Prostate gland (tissue), 2 donors: ENCODE results near the gene CTIF. TPM values are rescaled to one million over a fixed set of nuclear protein-coding genes. Genes with fewer than 3 reads are reported as not detected.

ENCODE experiments used
- DNase-seq: peaks from one replicate; pipeline ENCODE4 v3.0.0-alpha.2; 2019; ENCODE audit warnings: low spot score
- H3K27ac ChIP-seq, 2 donors: fragments of 200-600 bp; sonication (generic); 2 replicates each; pipeline ENCODE4 v1.5.1; 2017 to 2019
- H3K27me3 ChIP-seq: fragments of 200-600 bp; sonication (generic); replicated peaks from 2 replicates; pipeline ENCODE4 v1.5.1; 2019; ENCODE audit not compliant: insufficient read depth
- H3K36me3 ChIP-seq, 2 donors: fragments of 200-600 bp; sonication (generic); 1 replicate in 1 of 2; 2 replicates in 1 of 2; pipeline versions ENCODE4 v1.5.1 to v1.8.1; 2017 to 2019
- H3K4me1 ChIP-seq: fragments of 200-600 bp; sonication (generic); replicated peaks from 2 replicates; pipeline ENCODE4 v1.5.1; 2019
- H3K4me3 ChIP-seq, 2 donors: fragments of 200-600 bp; sonication (generic); 2 replicates each; pipeline ENCODE4 v1.5.1; 2017 to 2019
- H3K9me3 ChIP-seq: fragments of 200-600 bp; sonication (generic); 2 replicates; pipeline ENCODE4 v1.5.1; 2017
- CTCF ChIP-seq, 4 experiments: fragments of 200-600 bp in 2 of 4; fragments of 450-650 bp in 2 of 4; sonication (generic) in 2 of 4; IDR thresholded peaks; 1 replicate in 3 of 4; 2 replicates in 1 of 4; pipeline ENCODE4 v1.5.1; 2016 to 2019; ENCODE audit warnings: antibody characterized with exemption in 4 of 4, mild to moderate bottlenecking in 2 of 4, moderate library complexity in 2 of 4
- POLR2A ChIP-seq: fragments of 450-650 bp; IDR thresholded peaks from one replicate; pipeline ENCODE4 v1.6.1; 2016; ENCODE audit warnings: antibody characterized with exemption, mild to moderate bottlenecking
- POLR2AphosphoS5 ChIP-seq: sonication (generic); formaldehyde crosslinking; IDR thresholded peaks from one replicate; pipeline ENCODE4 v1.6.1; 2017; ENCODE audit warnings: antibody characterized with exemption
- WGBS: methylation state at CpG from one replicate; pipeline ENCODE4 v1.1.5; 2018; 5-methylcytosine and 5-hydroxymethylcytosine counted together
- intact Hi-C: fragments of 100-400 bp; cut with DNase I; formaldehyde crosslinking; loops from one replicate; pipeline ENCODE4 v1.14.2; 2022
- total RNA-seq, 2 donors: library from RNA; depleted of rRNA; stranded (reverse); fragments of >200 nt; gene quantifications; one replicate each; pipeline ENCODE4 v1.1.0, GENCODE V29; 2016

Gene CTIF
- total RNA-seq, 2 donors from 2014 or later: 8.1 to 57.9 TPM

DNA sequence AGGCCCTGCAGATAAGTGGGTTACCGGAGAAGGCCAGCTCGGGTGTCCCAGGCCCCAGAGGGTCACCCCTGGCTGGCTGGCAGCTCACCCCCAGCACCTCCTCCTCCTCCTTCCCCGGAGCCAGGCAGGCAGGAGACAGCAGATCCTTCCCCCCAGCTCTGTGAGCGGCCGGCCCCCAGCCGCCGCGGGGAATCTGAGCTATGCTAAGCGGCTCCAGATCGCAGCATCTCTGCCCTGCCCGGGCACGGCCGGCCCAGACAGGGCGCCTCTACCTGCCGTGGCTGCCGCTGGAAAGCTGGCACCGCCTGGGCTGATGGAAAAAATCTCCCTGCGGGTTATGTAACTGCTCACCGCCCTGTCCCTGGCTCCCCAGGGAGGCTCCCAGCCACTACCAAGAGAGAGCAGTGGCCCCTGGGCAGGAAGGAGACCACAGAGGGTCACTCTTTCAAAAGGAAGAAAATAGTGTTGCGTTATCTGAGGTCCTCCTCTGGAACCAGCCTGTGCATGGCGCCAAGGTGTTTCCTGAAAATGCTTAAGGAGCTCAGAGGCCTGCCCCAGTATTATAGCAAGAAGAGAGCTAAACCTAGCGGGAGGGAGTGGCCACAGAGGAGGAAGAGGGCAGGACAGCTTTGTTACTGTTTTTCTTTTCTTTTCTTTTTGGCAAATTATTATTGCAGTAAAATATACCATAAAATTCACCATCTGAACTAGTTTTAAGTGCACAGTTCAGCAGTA, 233.0 kb downstream of the CTIF start:
- no peaks in the 10 kb centered on the region for H3K4me1 ChIP-seq
- H3K27ac ChIP-seq: peak overlapping the region in 1 of 2 donors; percentile 25
- no peaks in the 10 kb centered on the region for H3K36me3 ChIP-seq
- no peaks in the 10 kb centered on the region for H3K9me3 ChIP-seq
- DNase-seq: peak; percentile 43
- TF ChIP-seq CTCF (IDR thresholded peaks at IDR 0.05) (peak in 1 of 4 experiments; percentile 13), POLR2A (no peak), POLR2AphosphoS5 (no peak)
- intact Hi-C loops: loop anchor here (10.0 kb wide), 1 partner anchor 403 kb away; no protein-coding TSS in a partner anchor
- H3K4me3 ChIP-seq: no peak overlapping the region
- no peaks in the 10 kb centered on the region for H3K27me3 ChIP-seq
- 31% methylated on average over 15 of the region's 22 CpGs for WGBS

DNA sequence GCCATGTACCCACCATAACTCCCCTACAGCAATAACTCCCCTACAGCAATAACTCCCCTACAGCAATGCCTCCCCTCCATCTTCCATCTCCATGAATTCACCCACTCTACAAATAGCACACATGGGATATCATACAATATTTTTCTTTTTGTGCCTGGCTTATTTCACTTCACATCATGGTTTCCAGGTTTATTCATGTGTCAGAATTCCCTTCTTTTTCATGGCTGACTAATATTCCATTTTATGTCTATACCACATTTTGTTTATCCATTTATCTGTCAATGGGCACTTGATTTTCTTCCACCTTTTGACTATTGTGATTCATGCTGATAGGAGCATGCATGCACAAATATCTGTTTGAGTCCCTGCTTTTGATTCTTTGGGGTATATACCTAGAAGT, 233.6 kb downstream of the CTIF start:
- Histone ChIP-seq H3K36me3 (no peaks in the 10 kb centered on the region), H3K27me3 (no peaks in the 10 kb centered on the region), H3K9me3 (no peaks in the 10 kb centered on the region), H3K4me3 (no peak overlapping the region), H3K27ac (no peak overlapping the region), H3K4me1 (no peaks in the 10 kb centered on the region)
- no peak for DNase-seq
- no peak for TF ChIP-seq CTCF (IDR thresholded peaks at IDR 0.05)
- TF ChIP-seq POLR2A: no peak
- TF ChIP-seq POLR2AphosphoS5: no peak
- intact Hi-C loops: loop anchor here (10.0 kb wide), 1 partner anchor 402 kb away; no protein-coding TSS in a partner anchor

DNA sequence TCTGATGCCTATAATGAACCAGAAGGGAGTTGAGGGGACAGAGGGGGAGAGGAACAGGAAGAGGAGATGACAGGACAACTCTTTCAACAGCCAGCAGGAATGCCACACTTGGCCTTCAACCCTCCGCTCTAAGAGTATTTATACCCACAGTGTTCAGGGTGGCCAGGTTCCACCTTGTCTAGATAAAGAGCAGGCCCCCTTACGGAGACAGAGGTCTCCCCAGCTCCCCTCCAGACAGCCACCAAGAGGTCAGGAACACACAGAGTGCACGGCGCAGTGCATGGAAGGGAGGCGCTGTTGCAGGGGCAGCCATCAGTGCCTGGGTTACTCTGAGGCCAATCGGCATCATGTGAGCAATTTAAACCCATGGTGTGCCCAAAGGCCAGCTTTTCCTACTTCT, 235.0 kb downstream of the CTIF start:
- Histone ChIP-seq H3K9me3 (no peaks in the 10 kb centered on the region), H3K4me1 (no peaks in the 10 kb centered on the region), H3K27ac (no peak overlapping the region), H3K36me3 (no peaks in the 10 kb centered on the region), H3K27me3 (no peaks in the 10 kb centered on the region), H3K4me3 (no peak overlapping the region)
- intact Hi-C loops: loop anchor here (10.0 kb wide), 1 partner anchor 401 kb away; no protein-coding TSS in a partner anchor
- DNase-seq: no peak
- no peak for TF ChIP-seq CTCF (IDR thresholded peaks at IDR 0.05)
- 93% methylated on average over 6 of the region's 6 CpGs for WGBS

GRCh38 chr18:48774941-48775340, 236.1 kb downstream of the CTIF start:
- no peak for DNase-seq
- H3K9me3 ChIP-seq: no peaks in the 10 kb centered on the region
- no peak for TF ChIP-seq POLR2A
- no peak for TF ChIP-seq POLR2AphosphoS5
- no peak for TF ChIP-seq CTCF (IDR thresholded peaks at IDR 0.05)
- 94% methylated on average over 5 of the region's 5 CpGs for WGBS
- H3K36me3 ChIP-seq: no peaks in the 10 kb centered on the region
- H3K4me1 ChIP-seq: no peaks in the 10 kb centered on the region
- H3K27ac ChIP-seq: no peak overlapping the region
- H3K27me3 ChIP-seq: no peaks in the 10 kb centered on the region
- no peak overlapping the region for H3K4me3 ChIP-seq
- intact Hi-C loops: loop anchor here (5.0 to 10.0 kb wide), 4 partner anchors 98 to 462 kb away; no protein-coding TSS in a partner anchor
